GM12865 (cell line): ENCODE measurements around the gene TTC12.
"Not testable (repeated sequence)": the region's sequence is repeated elsewhere in the genome, so short reads cannot be mapped to it uniquely, and the experiment has no call there.

ENCODE experiments used
- DNase-seq: peaks from one replicate; pipeline ENCODE4 v3.0.0; 2010; ENCODE audit warnings: low read depth
- H3K4me3 ChIP-seq: 2 replicates; pipeline ENCODE4 v1.5.1; 2011; ENCODE audit warnings: mild to moderate bottlenecking, low read depth, low read length, control low read depth
- CTCF ChIP-seq: IDR thresholded peaks from 2 replicates; pipeline ENCODE4 v1.5.1; 2011; ENCODE audit warnings: low read length, control low read depth, low read depth, inconsistent platforms; ENCODE audit not compliant: insufficient read depth; ENCODE audit errors: missing control alignments

TTC12 gene

GRCh38 chr11:113293936-113294335 lies 20.4 kb upstream of the TTC12 start:
- DNase-seq = no peak
- H3K4me3 ChIP-seq = no peak overlapping the region
- no peak for TF ChIP-seq CTCF

- no peak for TF ChIP-seq CTCF
- H3K4me3 ChIP-seq = no peak overlapping the region
- DNase-seq = no peak
These were observed 18.4 kb upstream of the TTC12 start for GRCh38 chr11:113295993-113296392.

- TF ChIP-seq CTCF = no peak
These were observed 17.8 kb upstream of the TTC12 start for GRCh38 chr11:113296447-113297205.

GRCh38 chr11:113298496-113298895 lies 15.9 kb upstream of the TTC12 start:
- not testable (repeated sequence) for H3K4me3 ChIP-seq, DNase-seq

More at GRCh38 chr11:113296447-113297205, 17.8 kb upstream of the TTC12 start:
- no peak for DNase-seq
- no peak overlapping the region for H3K4me3 ChIP-seq

- no peak overlapping the region for H3K4me3 ChIP-seq
- no peak for TF ChIP-seq CTCF
- DNase-seq = no peak
These were observed 9.5 kb upstream of the TTC12 start for GRCh38 chr11:113304916-113305315.

- no peak overlapping the region for H3K4me3 ChIP-seq
- peak; percentile 73 for DNase-seq
- TF ChIP-seq CTCF = peak; percentile 96
These were observed 8.7 kb upstream of the TTC12 start for GRCh38 chr11:113305440-113306336.

GRCh38 chr11:113308601-113309000 lies 5.8 kb upstream of the TTC12 start:
- no peak overlapping the region for H3K4me3 ChIP-seq
- no peak for DNase-seq
- TF ChIP-seq CTCF = no peak
